Activated naive CD8-positive, alpha-beta T cell treated with anti-CD3 and anti-CD28 coated beads, Interleukin-2, amount 10 ng/mL, durations not matched to agents 7 days and 5 days (primary cell): ENCODE data around the gene IQCC. TPM values are rescaled to one million over a fixed set of nuclear protein-coding genes. Genes with fewer than 3 reads are reported as not detected.

Experiments used
- ATAC-seq: fragments of 150-1000 bp; cut with Tn5 transposase; one replicate; pipeline ENCODE4 v1.10.0; 2021; ENCODE audit warnings: low read depth, moderate library complexity
- POLR2A ChIA-PET: fragments of 350-600 bp; sonication (Branson Sonifier 250); formaldehyde crosslinking; loops from one replicate; lab custom pipeline; 2021; ENCODE audit warnings: antibody characterized with exemption; lab: Charles Lee
- DNase-seq: peaks from one replicate; pipeline ENCODE4 v3.0.0; 2021
- H3K27ac Mint-ChIP-seq: one replicate; pipeline ENCODE4 v1.8.0; 2022; ENCODE audit warnings: mild to moderate bottlenecking, mixed read lengths
- H3K27me3 Mint-ChIP-seq: one replicate; pipeline ENCODE4 v1.8.0; 2022; ENCODE audit warnings: mild to moderate bottlenecking, moderate library complexity, mixed read lengths
- H3K36me3 Mint-ChIP-seq: one replicate; pipeline ENCODE4 v1.8.0; 2021; ENCODE audit warnings: mild to moderate bottlenecking, mixed read lengths
- H3K4me1 Mint-ChIP-seq: one replicate; pipeline ENCODE4 v1.8.0; 2021; ENCODE audit warnings: mixed read lengths
- H3K4me3 Mint-ChIP-seq: one replicate; pipeline ENCODE4 v1.8.0; 2022; ENCODE audit warnings: mild to moderate bottlenecking, moderate library complexity, mixed read lengths
- H3K9me3 Mint-ChIP-seq: one replicate; pipeline ENCODE4 v1.8.0; 2021; ENCODE audit warnings: mixed read lengths
- total RNA-seq, 2 experiments: library from RNA; stranded (reverse); gene quantifications; one replicate each; pipeline ENCODE4 v1.2.3, GENCODE V29; 2021

IQCC gene
- total RNA-seq, 2 experiments from 2014 or later, result 4.9 to 6.0 TPM

- Mint-ChIP-seq H3K27ac (peak overlapping the region; percentile 79), H3K4me3 (peak overlapping the region; percentile 84), H3K36me3 (no peaks in the 10 kb centered on the region), H3K4me1 (peaks cover 14% of the 10 kb centered on the region), H3K27me3 (no peaks in the 10 kb centered on the region), H3K9me3 (no peaks in the 10 kb centered on the region)
- ATAC-seq (peak; percentile 59), DNase-seq (peak; percentile 66)
- POLR2A ChIA-PET, result interaction anchor here (0.6 to 6.5 kb wide), 21 partner anchors 10 to 168 kb away, joined by 3 to 69 read pairs (median 5); partner anchors contain the start of genes EIF3I, HDAC1, IQCC and LCK
These were observed 34.9 kb downstream of the IQCC start for GRCh38 chr1:32240140-32240951.

DNA sequence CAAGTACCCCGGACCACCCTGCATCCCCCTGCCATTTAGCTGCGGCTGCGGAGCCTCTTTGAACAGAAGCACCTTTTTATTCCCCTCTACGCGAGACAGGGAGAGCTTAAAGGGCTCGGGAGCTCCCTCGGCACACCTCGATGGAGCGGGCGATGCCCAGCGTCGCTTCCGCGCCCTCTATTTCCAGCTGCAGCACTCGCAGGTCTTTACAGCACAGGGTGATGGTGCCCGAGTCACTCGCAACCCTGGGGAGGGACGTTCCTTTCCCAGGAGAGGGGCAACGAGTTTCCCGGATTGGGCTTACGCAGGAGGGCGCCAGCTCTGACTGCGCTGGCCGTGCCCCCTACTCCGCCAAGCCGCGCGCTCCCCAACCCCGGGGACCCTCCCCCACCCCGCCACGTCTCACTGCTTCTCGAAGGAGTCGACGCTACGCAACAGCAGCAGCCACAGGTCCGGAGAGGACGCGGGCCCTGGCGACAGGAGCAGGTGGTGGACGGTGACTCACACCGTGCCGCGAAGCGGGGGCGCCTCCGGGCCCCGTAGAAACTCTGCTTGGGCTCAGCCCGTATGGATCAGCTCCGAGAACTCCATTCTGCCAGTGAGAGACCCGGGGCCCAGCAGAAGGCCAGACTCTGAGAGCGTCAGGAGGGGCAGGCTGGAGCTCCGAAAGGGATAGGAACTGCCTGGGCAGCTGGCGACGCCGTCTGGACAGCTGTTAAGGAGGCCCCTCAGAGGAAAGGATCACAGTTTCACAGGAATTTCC lies 35.7 kb downstream of the IQCC start:
- H3K4me1 Mint-ChIP-seq, result peaks cover 15% of the 10 kb centered on the region
- H3K9me3 Mint-ChIP-seq, result no peaks in the 10 kb centered on the region
- ATAC-seq, result peak; percentile 65
- peak overlapping the region; percentile 84 for H3K4me3 Mint-ChIP-seq
- H3K36me3 Mint-ChIP-seq, result no peaks in the 10 kb centered on the region
- peak; percentile 63 for DNase-seq
- H3K27me3 Mint-ChIP-seq, result no peaks in the 10 kb centered on the region
- peak overlapping the region; percentile 79 for H3K27ac Mint-ChIP-seq
- POLR2A ChIA-PET, result interaction anchor here (0.5 to 6.5 kb wide), 22 partner anchors 9 to 168 kb away, joined by 3 to 69 read pairs (median 5); partner anchors contain the start of genes EIF3I, HDAC1, IQCC and LCK

GRCh38 chr1:32242341-32242851 lies 36.9 kb downstream of the IQCC start:
- no peaks in the 10 kb centered on the region for H3K36me3 Mint-ChIP-seq
- POLR2A ChIA-PET, result interaction anchor here (0.6 to 6.5 kb wide), 9 partner anchors 8 to 89 kb away, joined by 3 to 69 read pairs (median 3); partner anchors contain the start of genes CCDC28B and LCK
- H3K4me1 Mint-ChIP-seq, result peaks cover 25% of the 10 kb centered on the region
- no peak for DNase-seq
- peak overlapping the region; percentile 6 for H3K4me3 Mint-ChIP-seq
- no peak for ATAC-seq
- H3K27ac Mint-ChIP-seq, result no peak overlapping the region
- no peaks in the 10 kb centered on the region for H3K9me3 Mint-ChIP-seq
- no peaks in the 10 kb centered on the region for H3K27me3 Mint-ChIP-seq

DNA sequence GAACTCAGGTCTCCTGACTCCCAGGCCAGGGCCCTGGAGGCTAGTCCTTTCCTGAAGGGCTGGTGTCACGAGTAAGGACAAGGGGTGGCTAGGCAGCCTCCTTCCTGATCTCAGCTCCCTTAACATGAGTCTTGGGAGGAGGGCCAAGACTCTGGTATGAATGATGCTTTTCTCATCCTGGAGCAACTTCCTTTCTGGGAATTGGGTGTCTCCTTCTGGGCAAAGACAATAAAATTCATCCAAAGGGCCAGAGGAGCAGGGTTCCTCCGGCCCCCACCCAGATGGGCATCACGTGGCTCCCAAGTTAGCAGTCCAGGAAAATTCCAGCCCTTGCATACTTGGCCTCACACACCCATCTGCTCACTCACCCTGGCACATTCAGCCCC lies 41.4 kb downstream of the IQCC start, which contains the start of gene FAM167B:
TSS of gene FAM167B (plus strand) at position 335 of the 386 bp plus-strand sequence. CDS start 200 bp downstream, outside the sequence.
- H3K4me1 Mint-ChIP-seq, result peaks cover 46% of the 10 kb centered on the region
- H3K27me3 Mint-ChIP-seq, result no peaks in the 10 kb centered on the region
- H3K9me3 Mint-ChIP-seq, result no peaks in the 10 kb centered on the region
- H3K36me3 Mint-ChIP-seq, result peaks cover 8% of the 10 kb centered on the region
- peak within 1 kb of the TSS; percentile 99 for H3K27ac Mint-ChIP-seq
- H3K4me3 Mint-ChIP-seq, result peak within 1 kb of the TSS; percentile 86
- ATAC-seq (no peak), DNase-seq (no peak)
- POLR2A ChIA-PET, result interaction anchor here (1.8 kb wide), 1 partner anchor 41 kb away, joined by 6 read pairs; the partner anchor contains the start of gene IQCC

DNA sequence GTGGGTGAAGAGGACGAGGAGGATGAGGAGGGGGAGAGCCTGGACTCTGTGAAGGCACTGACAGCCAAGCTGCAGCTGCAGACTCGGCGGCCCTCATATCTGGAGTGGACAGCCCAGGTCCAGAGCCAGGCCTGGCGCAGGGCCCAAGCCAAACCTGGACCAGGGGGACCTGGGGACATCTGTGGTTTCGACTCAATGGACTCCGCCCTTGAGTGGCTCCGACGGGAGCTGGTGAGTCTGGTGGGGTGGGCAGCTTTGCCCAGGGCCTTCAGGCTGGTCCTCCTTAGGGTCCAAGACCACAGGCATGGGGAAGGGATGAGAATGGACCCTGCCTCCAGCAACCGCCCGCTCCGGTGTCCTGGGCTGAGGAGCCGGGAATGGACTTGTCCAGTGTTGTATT lies 42.0 kb downstream of the IQCC start:
- H3K9me3 Mint-ChIP-seq, result no peaks in the 10 kb centered on the region
- peaks cover 13% of the 10 kb centered on the region for H3K36me3 Mint-ChIP-seq
- H3K4me1 Mint-ChIP-seq, result peaks cover 44% of the 10 kb centered on the region
- no peaks in the 10 kb centered on the region for H3K27me3 Mint-ChIP-seq
- POLR2A ChIA-PET, result interaction anchor here (1.4 to 7.2 kb wide), 6 partner anchors 17 to 89 kb away, joined by 4 to 183 read pairs (median 15); partner anchors contain the start of genes HDAC1, IQCC and MARCKSL1
- peak overlapping the region; percentile 86 for H3K4me3 Mint-ChIP-seq
- ATAC-seq (no peak), DNase-seq (no peak)
- peak overlapping the region; percentile 99 for H3K27ac Mint-ChIP-seq

- H3K36me3 Mint-ChIP-seq, result peaks cover 20% of the 10 kb centered on the region
- peaks cover 45% of the 10 kb centered on the region for H3K4me1 Mint-ChIP-seq
- H3K27ac Mint-ChIP-seq, result peak overlapping the region; percentile 99
- DNase-seq (peak; percentile 85), ATAC-seq (peak; percentile 10)
- H3K4me3 Mint-ChIP-seq, result peak overlapping the region; percentile 99
- no peaks in the 10 kb centered on the region for H3K9me3 Mint-ChIP-seq
- no peaks in the 10 kb centered on the region for H3K27me3 Mint-ChIP-seq
- POLR2A ChIA-PET, result interaction anchor here (0.6 to 7.2 kb wide), 14 partner anchors 9 to 235 kb away, joined by 3 to 183 read pairs (median 8); partner anchors contain the start of genes CCDC28B, EIF3I, HDAC1 and IQCC
These were observed 42.8 kb downstream of the IQCC start for GRCh38 chr1:32247983-32248889.

DNA sequence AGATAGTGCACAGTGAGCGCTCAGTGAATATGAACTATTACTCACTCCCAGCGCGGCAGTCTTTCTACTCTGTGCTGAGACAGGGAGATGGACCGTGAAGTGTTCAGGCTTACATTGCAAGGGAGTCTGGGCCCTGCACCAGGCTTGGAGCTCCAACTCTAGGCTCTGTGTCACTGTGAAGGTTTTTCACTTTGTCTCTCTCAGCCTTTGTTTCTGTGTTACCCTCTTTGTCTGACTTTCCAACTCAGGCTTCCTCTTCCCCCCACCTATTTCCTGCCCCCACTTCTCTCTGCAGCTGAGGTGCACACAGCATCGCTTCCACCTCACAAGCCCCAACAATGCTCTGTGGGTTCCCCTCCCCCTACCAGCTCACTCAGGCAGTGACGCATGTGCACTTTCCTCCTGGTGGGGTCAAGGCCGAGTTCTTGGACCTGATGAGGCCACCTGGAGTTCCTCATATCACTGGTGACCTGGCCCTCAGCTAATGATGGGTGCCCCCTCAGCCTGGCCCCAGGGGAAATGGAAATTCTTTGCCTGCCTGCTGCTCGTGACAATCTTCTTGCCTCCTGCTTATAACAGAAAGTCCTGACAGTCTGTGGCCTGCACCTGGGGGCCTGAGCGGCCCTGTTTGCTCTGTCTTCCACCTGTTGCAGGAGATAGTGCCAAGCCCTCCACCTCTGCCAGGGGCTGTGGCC lies 44.5 kb downstream of the IQCC start:
- peak overlapping the region; percentile 99 for H3K27ac Mint-ChIP-seq
- ATAC-seq, result peak; percentile 69
- peaks cover 50% of the 10 kb centered on the region for H3K4me1 Mint-ChIP-seq
- no peaks in the 10 kb centered on the region for H3K9me3 Mint-ChIP-seq
- POLR2A ChIA-PET, result interaction anchor here (0.9 to 7.2 kb wide), 21 partner anchors 11 to 377 kb away, joined by 3 to 183 read pairs (median 5); partner anchors contain the start of genes BSDC1, CCDC28B, HDAC1 and KPNA6
- H3K27me3 Mint-ChIP-seq, result no peaks in the 10 kb centered on the region
- peak; percentile 80 for DNase-seq
- peak overlapping the region; percentile 99 for H3K4me3 Mint-ChIP-seq
- H3K36me3 Mint-ChIP-seq, result peaks cover 33% of the 10 kb centered on the region

GRCh38 chr1:32250893-32251716 lies 45.6 kb downstream of the IQCC start, which contains the start of gene LCK:
Gene LCK (plus strand): TSS chr1:32251265. CDS start chr1:32274330, 23,065 bp downstream.
- H3K9me3 Mint-ChIP-seq, result no peaks in the 10 kb centered on the region
- H3K27me3 Mint-ChIP-seq, result no peaks in the 10 kb centered on the region
- ATAC-seq (peak; percentile 27), DNase-seq (peak; percentile 80)
- H3K4me1 Mint-ChIP-seq, result peaks cover 55% of the 10 kb centered on the region
- peaks cover 37% of the 10 kb centered on the region for H3K36me3 Mint-ChIP-seq
- POLR2A ChIA-PET, result interaction anchor here (0.6 to 7.2 kb wide), 17 partner anchors 12 to 1495 kb away, joined by 3 to 183 read pairs (median 5); partner anchors contain the start of genes CCDC28B, EIF3I, HDAC1 and KPNA6
- peak within 1 kb of the TSS; percentile 99 for H3K4me3 Mint-ChIP-seq
- peak within 1 kb of the TSS; percentile 99 for H3K27ac Mint-ChIP-seq

GRCh38 chr1:32255072-32256071 lies 49.9 kb downstream of the IQCC start:
- POLR2A ChIA-PET, result interaction anchor here (0.9 to 3.8 kb wide), 18 partner anchors 8 to 242 kb away, joined by 3 to 20 read pairs (median 6); partner anchors contain the start of genes BSDC1, HDAC1, IQCC and KHDRBS1
- no peaks in the 10 kb centered on the region for H3K9me3 Mint-ChIP-seq
- ATAC-seq (peak; percentile 12), DNase-seq (peak; percentile 48)
- H3K4me3 Mint-ChIP-seq, result peak overlapping the region; percentile 99
- H3K4me1 Mint-ChIP-seq, result peaks cover 44% of the 10 kb centered on the region
- H3K27ac Mint-ChIP-seq, result peak overlapping the region; percentile 88
- H3K36me3 Mint-ChIP-seq, result peaks cover 53% of the 10 kb centered on the region
- no peaks in the 10 kb centered on the region for H3K27me3 Mint-ChIP-seq
